DLD1 (cell line): ENCODE measurements around the gene SNAPC3.

ENCODE experiments used
- in situ Hi-C: cut with HindIII; loops from 2 replicates; pipeline ENCODE4 v1.10.0; 2017; ENCODE audit warnings: low sequenced_read_pairs

Gene SNAPC3

DNA sequence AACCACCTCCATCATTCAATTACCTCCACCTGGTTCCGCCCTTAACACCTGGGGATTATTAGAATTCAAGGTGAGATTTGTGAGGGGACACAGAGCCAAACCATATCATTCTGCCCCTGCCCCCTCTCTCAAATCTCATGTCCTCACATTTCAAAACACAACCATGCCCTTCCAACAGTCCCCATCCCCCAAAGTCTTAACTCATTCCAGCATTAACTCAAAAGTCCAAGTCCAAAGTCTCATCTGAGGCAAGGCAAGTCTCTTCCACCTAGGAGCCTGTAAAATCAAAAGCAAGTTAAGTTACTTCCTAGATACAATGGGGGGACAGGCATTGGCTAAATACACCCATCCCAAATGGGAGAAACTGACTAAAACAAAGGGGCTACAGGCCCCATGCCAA lies 69.3 kb downstream of the SNAPC3 start:
- in situ Hi-C loops = no loop called here

DNA sequence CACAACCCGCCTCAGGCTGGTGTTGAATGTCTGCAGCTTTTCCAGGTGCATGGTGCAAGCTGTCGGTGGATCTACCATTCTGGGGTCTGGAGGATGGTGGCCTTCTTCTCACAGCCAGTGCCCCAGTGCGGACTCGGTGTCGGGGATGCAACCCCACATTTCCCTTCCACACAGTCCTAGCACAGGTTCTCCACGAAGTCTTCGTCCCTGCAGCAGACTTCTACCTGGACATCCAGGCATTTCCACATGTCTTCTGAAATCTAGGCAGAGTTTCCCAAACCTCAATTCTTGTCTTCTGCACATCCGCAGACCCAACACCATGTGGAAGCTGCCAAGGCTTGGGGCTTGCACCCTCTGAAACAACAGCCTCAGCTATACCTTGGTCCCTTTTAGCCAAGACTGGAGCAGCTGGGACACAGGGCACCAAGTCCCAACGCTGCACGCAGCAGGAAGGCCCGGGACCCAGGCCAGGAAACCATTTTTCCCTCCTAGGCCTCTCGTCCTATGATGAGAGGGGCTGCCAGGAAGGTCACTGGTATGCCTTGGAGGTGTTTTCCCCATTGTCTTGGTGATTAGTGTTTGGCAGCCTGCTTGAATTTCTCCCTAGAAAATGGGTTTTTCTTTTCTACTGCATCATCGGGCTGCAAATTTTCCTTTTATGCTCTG lies 69.9 kb downstream of the SNAPC3 start:
- in situ Hi-C loops = no loop called here

DNA sequence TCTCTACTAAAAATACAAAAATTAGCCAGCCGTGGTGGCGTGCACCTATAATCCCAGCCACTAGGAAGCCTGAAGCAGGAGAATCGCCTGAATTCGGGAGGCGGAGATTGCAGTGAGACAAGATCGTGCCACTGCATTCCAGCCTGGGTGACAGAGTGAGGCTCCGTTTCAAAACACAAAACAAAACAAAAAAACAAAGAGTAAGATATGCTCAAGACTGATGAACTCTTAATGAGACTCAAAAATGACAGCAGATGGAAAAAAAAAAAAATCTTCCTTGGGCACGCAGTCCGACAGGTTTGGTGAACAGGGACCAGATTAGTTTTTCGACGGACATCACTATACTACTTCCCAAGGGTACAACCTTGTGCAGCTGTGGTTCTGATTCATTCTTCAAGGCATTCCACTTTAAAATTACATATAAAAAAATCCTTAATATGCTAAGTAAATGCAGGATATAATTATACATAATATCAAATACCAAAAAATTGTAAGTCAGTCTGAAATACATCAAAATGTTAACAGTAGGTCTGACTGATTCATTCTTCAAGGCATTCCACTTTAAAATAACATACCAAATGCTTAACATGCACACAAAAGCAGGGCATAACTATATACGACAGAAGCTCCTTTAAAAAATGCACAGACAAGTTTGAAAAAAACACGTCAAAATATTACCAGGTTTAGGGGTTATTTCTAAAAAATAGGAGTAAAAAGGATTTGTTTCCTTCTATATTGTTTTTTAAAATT lies 75.7 kb downstream of the SNAPC3 start:
- in situ Hi-C loops = no loop called here

DNA sequence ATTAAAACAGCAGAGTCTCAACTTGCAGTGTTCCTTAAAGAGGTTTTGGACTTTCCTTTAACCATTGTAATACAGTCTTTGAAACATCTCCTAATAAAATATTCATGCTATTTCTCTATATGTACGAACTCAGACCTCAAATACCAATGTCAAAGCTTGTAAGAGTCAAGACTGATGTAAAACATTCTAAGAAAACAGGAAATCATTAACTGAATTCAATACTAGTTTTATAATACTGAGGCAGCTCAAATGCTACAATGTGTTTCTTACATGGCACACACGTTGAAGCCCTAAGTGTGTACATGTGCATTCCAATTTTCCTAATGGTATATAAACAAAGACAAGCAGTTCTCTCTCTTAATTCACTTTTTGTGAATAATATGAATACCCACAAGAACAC lies 76.5 kb downstream of the SNAPC3 start:
- in situ Hi-C loops = no loop called here

DNA sequence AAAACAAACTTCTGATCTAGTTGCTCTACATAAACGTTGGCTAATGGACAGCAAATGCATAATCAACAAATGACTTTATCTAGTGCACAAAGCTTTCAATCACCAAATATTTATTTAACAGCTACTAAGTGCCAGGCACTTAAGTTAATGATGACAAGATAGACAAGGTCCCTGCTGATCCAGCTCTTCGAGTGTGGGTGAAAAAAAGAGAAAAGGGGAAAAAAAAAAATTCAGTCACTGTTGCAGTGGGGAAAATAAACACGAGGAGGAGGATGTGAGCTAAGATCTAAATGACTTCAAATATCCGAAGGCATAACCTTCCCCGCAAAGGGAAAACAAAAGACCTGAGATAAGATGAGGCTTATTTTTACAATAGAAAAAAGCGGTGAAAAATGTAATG lies 78.5 kb downstream of the SNAPC3 start:
- in situ Hi-C loops = no loop called here

DNA sequence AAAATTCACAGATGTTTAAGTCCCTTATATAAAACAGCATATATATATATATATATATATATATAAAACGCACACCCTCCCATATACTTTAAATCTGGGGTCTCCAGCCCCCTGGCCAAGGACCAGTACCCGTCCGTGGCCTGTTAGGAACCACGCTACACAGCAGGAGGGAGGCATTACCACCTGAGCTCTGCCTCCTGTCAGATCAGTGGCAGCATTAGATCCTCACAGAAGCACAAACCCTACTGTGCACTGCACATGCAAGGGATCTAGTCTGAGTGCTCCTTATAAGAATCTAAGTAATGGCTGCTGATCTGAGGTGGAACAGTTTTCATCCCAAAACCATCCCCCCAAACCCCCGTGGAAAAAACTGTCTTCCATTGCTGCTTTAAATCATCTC lies 79.1 kb downstream of the SNAPC3 start:
- in situ Hi-C loops = no loop called here

DNA sequence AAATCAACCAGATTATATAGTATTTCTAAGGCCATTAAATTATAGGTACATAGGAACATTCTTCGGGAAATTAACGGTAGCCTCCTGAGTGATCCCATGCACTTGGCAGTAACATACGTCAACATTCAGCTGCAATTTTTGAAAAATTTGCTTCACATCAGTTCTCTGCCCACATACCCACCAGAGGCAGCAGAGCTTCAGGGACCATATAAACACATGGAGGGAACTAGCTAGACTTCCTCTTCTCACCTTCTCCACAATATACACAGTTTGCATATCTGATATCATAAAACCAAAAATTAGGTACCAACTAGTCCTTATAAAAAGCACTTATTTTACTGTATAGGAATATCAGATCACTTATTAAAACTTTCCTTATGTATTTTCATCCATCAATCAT lies 83.2 kb downstream of the SNAPC3 start:
- in situ Hi-C loops = no loop called here

- in situ Hi-C loops = no loop called here
Observed at GRCh38 chr9:15509931-15510788, 87.5 kb downstream of the SNAPC3 start.

- in situ Hi-C loops = no loop called here
Observed at GRCh38 chr9:15510789-15511575, 88.3 kb downstream of the SNAPC3 start, which contains the start of gene PSIP1. Gene PSIP1, minus strand, starts transcription at chr9:15510970. Its CDS starts 782 bp downstream, at chr9:15510188.
